ENCODE data around the gene CEACAM19. TPM values are rescaled to one million over a fixed set of nuclear protein-coding genes. Genes with fewer than 3 reads are reported as not detected.

The CEACAM19 gene
- total and polyA plus RNA-seq, 2 donors (not counting 3 experiments of a cell fraction or from before 2014, with no cell fraction given), result 9.9 to 14.5 TPM

DNA sequence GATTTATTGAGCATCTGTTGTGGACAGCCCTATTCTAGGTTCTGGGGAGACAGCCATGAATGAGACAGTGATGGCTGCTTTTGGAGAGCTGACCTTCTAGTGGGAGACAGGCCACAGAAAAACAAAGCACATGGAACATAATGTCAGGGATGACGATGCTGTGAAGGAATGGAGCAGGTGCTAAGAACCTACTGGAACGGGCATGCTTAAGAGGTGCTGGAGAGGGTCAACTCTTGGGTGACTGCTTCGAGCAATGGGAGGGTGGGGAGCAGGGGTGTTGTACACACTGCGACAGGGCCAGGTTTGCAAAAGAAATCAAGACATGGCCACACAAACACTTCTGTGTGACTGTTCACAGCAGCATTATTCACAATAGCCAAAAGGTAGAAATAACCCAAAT, 15.6 kb downstream of the CEACAM19 start:
- Histone ChIP-seq H3K4me1 (ENCODE audit: control insufficient read depth, extremely low read depth, insufficient read depth, low read length) (peaks cover 18% of the 10 kb centered on the region), H3K27ac (ENCODE audit: insufficient read depth, low read depth, low read length) (no peak overlapping the region), H3K4me3 (replicated peaks in 1 of 3; ENCODE audit: insufficient read depth in 1 of 3, low read depth in 1 of 3, low read length in 3 of 3) (no peak overlapping the region), H3K79me2 (ENCODE audit: control insufficient read depth, insufficient read depth, low read length) (no peaks in the 10 kb centered on the region), H3K9ac (replicated peaks; ENCODE audit: extremely low read depth, insufficient read depth, low read length) (no peak overlapping the region), H3K36me3 (ENCODE audit: control insufficient read depth in 2 of 2, extremely low read depth in 1 of 2, insufficient read depth in 2 of 2, low read length in 2 of 2) (peaks cover 0 to 1% of the 10 kb centered on the region in 2 experiments), H2AFZ (ENCODE audit: low read depth, low read length) (no peak overlapping the region), H3K9me1 (replicated peaks; ENCODE audit: control insufficient read depth, extremely low read depth, insufficient read depth, low read length) (no peaks in the 10 kb centered on the region), H3K4me2 (ENCODE audit: insufficient read depth, low read length) (no peak overlapping the region), H4K20me1 (replicated peaks; ENCODE audit: control insufficient read depth, extremely low read depth, insufficient read depth, low read length) (no peaks in the 10 kb centered on the region), H3K9me3 (replicated peaks; ENCODE audit: control insufficient read depth, insufficient read depth, low read length) (no peaks in the 10 kb centered on the region), H3K27me3 (ENCODE audit: control insufficient read depth in 2 of 2, insufficient read depth in 2 of 2, low read length in 2 of 2) (no peaks in the 10 kb centered on the region)
- TF ChIP-seq JUN (IDR thresholded peaks at IDR 0.05; ENCODE audit: borderline replicate concordance, insufficient read depth, insufficient read length, low read depth) (no peak), POLR2A (IDR thresholded peaks at IDR 0.05; ENCODE audit: low read depth, low read length) (no peak), EZH2 (IDR thresholded peaks at IDR 0.05; ENCODE audit: borderline replicate concordance, low read depth, low read length, severe bottlenecking) (no peak), GATA2 (IDR thresholded peaks at IDR 0.05; ENCODE audit: insufficient read depth, insufficient read length, low read depth, low read length) (no peak), FOS (IDR thresholded peaks at IDR 0.05; ENCODE audit: borderline replicate concordance, insufficient read depth, low read length) (no peak), MYC (IDR thresholded peaks at IDR 0.05; ENCODE audit: low read depth, low read length) (no peak), POLR2AphosphoS5 (IDR thresholded peaks at IDR 0.05; ENCODE audit: insufficient read depth, low read depth, low read length) (no peak)
- TF ChIP-seq, protein P1, sequence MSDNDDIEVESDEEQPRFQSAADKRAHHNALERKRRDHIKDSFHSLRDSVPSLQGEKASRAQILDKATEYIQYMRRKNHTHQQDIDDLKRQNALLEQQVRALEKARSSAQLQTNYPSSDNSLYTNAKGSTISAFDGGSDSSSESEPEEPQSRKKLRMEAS (IDR thresholded peaks at IDR 0.05; ENCODE audit: insufficient read depth, insufficient read length), result no peak
- TF ChIP-seq, protein P2, sequence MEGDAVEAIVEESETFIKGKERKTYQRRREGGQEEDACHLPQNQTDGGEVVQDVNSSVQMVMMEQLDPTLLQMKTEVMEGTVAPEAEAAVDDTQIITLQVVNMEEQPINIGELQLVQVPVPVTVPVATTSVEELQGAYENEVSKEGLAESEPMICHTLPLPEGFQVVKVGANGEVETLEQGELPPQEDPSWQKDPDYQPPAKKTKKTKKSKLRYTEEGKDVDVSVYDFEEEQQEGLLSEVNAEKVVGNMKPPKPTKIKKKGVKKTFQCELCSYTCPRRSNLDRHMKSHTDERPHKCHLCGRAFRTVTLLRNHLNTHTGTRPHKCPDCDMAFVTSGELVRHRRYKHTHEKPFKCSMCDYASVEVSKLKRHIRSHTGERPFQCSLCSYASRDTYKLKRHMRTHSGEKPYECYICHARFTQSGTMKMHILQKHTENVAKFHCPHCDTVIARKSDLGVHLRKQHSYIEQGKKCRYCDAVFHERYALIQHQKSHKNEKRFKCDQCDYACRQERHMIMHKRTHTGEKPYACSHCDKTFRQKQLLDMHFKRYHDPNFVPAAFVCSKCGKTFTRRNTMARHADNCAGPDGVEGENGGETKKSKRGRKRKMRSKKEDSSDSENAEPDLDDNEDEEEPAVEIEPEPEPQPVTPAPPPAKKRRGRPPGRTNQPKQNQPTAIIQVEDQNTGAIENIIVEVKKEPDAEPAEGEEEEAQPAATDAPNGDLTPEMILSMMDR (IDR thresholded peaks at IDR 0.05; ENCODE audit: extremely low read depth in 1 of 2, insufficient read depth in 1 of 2, low read depth in 1 of 2, low read length in 2 of 2), result no peak
- DNase-seq (ENCODE audit: low read depth, low spot score) (no peak), FAIRE-seq (no peak)
- intact Hi-C loops (cut with micrococcal nuclease), result loop anchor here (5.0 kb wide), 1 partner anchor 70 kb away; no protein-coding TSS in a partner anchor
- POLR2A ChIA-PET, result no interaction called here
- CTCF ChIA-PET, result interaction anchor here (9.6 to 11.5 kb wide), 2 partner anchors 34 to 85 kb away, joined by 166 to 239 read pairs; no protein-coding TSS in a partner anchor
- BruUV-seq (replicated peaks), result no TSS peak
- dilution Hi-C loops (cut with MboI; ENCODE audit: extremely low pct_ligation_motif_present, low sequenced_read_pairs), result no loop called here
